Measurements from ENCODE around the gene ASIC4. TPM values are rescaled to one million over a fixed set of nuclear protein-coding genes. Genes with fewer than 3 reads are reported as not detected.

Gene ASIC4
- total RNA-seq, 1 experiment from 2014 or later, result 0.21 TPM

DNA sequence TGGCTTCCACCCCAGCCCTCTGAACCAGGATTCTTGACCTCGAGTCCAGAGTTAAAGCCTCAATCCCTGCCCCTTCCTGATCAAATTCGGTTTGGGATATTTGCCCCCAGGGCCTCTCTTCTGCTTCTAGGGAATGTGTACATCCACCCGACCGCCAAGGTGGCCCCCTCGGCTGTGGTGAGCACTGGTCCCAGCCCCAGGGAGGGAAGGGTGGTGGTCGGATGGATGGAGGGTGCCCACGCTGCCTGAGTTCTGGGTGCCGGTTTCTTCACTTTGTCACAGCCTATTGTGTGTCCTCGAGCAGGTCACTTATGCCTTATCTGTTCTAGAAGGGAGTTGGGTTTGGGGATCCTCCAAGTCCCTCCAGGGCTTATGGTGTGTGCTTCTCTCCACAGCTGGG is 8.7 kb upstream of the ASIC4 start:
- TF ChIP-seq, protein P1, sequence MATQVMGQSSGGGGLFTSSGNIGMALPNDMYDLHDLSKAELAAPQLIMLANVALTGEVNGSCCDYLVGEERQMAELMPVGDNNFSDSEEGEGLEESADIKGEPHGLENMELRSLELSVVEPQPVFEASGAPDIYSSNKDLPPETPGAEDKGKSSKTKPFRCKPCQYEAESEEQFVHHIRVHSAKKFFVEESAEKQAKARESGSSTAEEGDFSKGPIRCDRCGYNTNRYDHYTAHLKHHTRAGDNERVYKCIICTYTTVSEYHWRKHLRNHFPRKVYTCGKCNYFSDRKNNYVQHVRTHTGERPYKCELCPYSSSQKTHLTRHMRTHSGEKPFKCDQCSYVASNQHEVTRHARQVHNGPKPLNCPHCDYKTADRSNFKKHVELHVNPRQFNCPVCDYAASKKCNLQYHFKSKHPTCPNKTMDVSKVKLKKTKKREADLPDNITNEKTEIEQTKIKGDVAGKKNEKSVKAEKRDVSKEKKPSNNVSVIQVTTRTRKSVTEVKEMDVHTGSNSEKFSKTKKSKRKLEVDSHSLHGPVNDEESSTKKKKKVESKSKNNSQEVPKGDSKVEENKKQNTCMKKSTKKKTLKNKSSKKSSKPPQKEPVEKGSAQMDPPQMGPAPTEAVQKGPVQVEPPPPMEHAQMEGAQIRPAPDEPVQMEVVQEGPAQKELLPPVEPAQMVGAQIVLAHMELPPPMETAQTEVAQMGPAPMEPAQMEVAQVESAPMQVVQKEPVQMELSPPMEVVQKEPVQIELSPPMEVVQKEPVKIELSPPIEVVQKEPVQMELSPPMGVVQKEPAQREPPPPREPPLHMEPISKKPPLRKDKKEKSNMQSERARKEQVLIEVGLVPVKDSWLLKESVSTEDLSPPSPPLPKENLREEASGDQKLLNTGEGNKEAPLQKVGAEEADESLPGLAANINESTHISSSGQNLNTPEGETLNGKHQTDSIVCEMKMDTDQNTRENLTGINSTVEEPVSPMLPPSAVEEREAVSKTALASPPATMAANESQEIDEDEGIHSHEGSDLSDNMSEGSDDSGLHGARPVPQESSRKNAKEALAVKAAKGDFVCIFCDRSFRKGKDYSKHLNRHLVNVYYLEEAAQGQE (IDR thresholded peaks at IDR 0.05; ENCODE audit: insufficient read depth in 1 of 2, low read depth in 2 of 2, low read length in 1 of 2), result no peak
- TF ChIP-seq POLR2AphosphoS5 (IDR thresholded peaks at IDR 0.05; ENCODE audit: low read depth, low read length) (no peak), TCF7L2 (IDR thresholded peaks at IDR 0.05; ENCODE audit: low read depth, low read length) (no peak), SIN3A (IDR thresholded peaks at IDR 0.05; ENCODE audit: borderline replicate concordance, insufficient read depth, low read depth, low read length) (no peak)
- TF ChIP-seq, protein P2, sequence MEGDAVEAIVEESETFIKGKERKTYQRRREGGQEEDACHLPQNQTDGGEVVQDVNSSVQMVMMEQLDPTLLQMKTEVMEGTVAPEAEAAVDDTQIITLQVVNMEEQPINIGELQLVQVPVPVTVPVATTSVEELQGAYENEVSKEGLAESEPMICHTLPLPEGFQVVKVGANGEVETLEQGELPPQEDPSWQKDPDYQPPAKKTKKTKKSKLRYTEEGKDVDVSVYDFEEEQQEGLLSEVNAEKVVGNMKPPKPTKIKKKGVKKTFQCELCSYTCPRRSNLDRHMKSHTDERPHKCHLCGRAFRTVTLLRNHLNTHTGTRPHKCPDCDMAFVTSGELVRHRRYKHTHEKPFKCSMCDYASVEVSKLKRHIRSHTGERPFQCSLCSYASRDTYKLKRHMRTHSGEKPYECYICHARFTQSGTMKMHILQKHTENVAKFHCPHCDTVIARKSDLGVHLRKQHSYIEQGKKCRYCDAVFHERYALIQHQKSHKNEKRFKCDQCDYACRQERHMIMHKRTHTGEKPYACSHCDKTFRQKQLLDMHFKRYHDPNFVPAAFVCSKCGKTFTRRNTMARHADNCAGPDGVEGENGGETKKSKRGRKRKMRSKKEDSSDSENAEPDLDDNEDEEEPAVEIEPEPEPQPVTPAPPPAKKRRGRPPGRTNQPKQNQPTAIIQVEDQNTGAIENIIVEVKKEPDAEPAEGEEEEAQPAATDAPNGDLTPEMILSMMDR (IDR thresholded peaks at IDR 0.05), result no peak
- no peak for ATAC-seq
- peaks cover 11% of the 10 kb centered on the region for H3K4me1 ChIP-seq (ENCODE audit: control insufficient read depth, insufficient read depth, low read length)
- in situ Hi-C loops (cut with HindIII; ENCODE audit: low pct_unique_long_range_greater_than_20kb, low sequenced_read_pairs) (no loop called here), intact Hi-C loops (cut with micrococcal nuclease; ENCODE audit: unreplicated experiment) (no loop called here)
- H3K27ac ChIP-seq (ENCODE audit: low read length), result no peak overlapping the region
- no peak for DNase-seq (ENCODE audit: low read depth, low spot score)
- no peak overlapping the region for H3K4me3 ChIP-seq (ENCODE audit: low read depth in 2 of 2, low read length in 2 of 2)
- H3K9me3 ChIP-seq (ENCODE audit: control insufficient read depth, insufficient read depth, low read depth, low read length), result no peaks in the 10 kb centered on the region
- no TSS peak for BruUV-seq (replicated peaks)
- H3K36me3 ChIP-seq (ENCODE audit: control insufficient read depth, insufficient read depth, low read length), result no peaks in the 10 kb centered on the region
- H3K27me3 ChIP-seq (ENCODE audit: control insufficient read depth, insufficient read depth, low read length), result no peaks in the 10 kb centered on the region
- ChIA-PET POLR2A (no interaction called here), CTCF (no interaction called here)

DNA sequence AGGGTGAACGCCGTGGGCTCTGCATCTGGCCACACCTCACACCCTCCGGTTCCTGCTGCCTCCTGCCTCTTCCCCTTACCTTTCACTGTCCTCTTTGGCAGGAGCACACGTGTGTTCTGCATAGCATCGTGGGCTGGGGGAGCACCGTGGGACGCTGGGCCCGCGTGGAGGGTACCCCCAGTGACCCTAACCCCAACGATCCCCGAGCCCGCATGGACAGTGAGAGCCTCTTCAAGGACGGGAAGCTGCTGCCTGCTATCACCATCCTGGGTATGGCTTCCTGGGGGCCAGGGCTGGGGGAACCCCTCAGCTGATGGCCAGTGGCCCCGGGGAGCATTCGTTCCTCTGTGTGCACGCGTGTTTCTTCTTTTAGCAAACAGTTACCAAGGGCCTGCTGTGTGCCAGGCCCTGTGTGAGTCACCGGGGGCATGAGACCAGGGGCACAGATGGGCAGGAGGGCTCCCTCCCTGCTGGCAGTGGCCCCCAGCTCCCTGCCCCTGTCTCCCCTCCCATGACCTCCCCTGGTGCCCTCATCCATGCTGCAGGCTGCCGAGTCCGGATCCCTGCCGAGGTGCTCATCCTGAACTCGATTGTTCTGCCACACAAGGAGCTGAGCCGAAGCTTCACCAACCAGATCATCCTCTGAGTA is 8.0 kb upstream of the ASIC4 start:
- no peak overlapping the region for H3K27ac ChIP-seq (ENCODE audit: low read length)
- in situ Hi-C loops (cut with HindIII; ENCODE audit: low pct_unique_long_range_greater_than_20kb, low sequenced_read_pairs), result no loop called here
- CTCF ChIA-PET, result interaction anchor here (0.7 kb wide), 1 partner anchor 109 kb away, joined by 3 read pairs; no protein-coding TSS in a partner anchor
- BruUV-seq (replicated peaks), result no TSS peak
- H3K27me3 ChIP-seq (ENCODE audit: control insufficient read depth, insufficient read depth, low read length), result no peaks in the 10 kb centered on the region
- DNase-seq (ENCODE audit: low read depth, low spot score), result no peak
- no peaks in the 10 kb centered on the region for H3K9me3 ChIP-seq (ENCODE audit: control insufficient read depth, insufficient read depth, low read depth, low read length)
- intact Hi-C loops (cut with micrococcal nuclease; ENCODE audit: unreplicated experiment), result no loop called here
- no peaks in the 10 kb centered on the region for H3K36me3 ChIP-seq (ENCODE audit: control insufficient read depth, insufficient read depth, low read length)
- peaks cover 12% of the 10 kb centered on the region for H3K4me1 ChIP-seq (ENCODE audit: control insufficient read depth, insufficient read depth, low read length)
- TF ChIP-seq, protein P2 (IDR thresholded peaks at IDR 0.05), result no peak
- TF ChIP-seq, protein P1 (IDR thresholded peaks at IDR 0.05; ENCODE audit: insufficient read depth in 1 of 2, low read depth in 2 of 2, low read length in 1 of 2), result no peak
- no peak for TF ChIP-seq TCF7L2 (IDR thresholded peaks at IDR 0.05; ENCODE audit: low read depth, low read length)
- no peak for TF ChIP-seq POLR2AphosphoS5 (IDR thresholded peaks at IDR 0.05; ENCODE audit: low read depth, low read length)
- TF ChIP-seq SIN3A (IDR thresholded peaks at IDR 0.05; ENCODE audit: borderline replicate concordance, insufficient read depth, low read depth, low read length), result no peak
- ATAC-seq, result no peak
- POLR2A ChIA-PET, result interaction anchor here (0.6 kb wide), 1 partner anchor 8 kb away, joined by 3 read pairs; the partner anchor contains the start of gene GMPPA
- H3K4me3 ChIP-seq (ENCODE audit: low read depth in 2 of 2, low read length in 2 of 2), result no peak overlapping the region
